Coronary artery (tissue), 2 donors: ENCODE measurements around the gene PTPRQ.

Experiments
- DNase-seq: peaks from one replicate; pipeline ENCODE4 v3.0.0-alpha.2; 2017; ENCODE audit warnings: low spot score
- H3K27ac ChIP-seq, 2 donors: fragments of 200-600 bp; sonication (generic); one replicate each; pipeline ENCODE4 v1.5.1; 2016 to 2019
- H3K4me3 ChIP-seq: fragments of 200-600 bp; sonication (generic); 2 replicates; pipeline ENCODE4 v1.5.1; 2016; ENCODE audit warnings: mild to moderate bottlenecking, moderate library complexity
- CTCF ChIP-seq: fragments of 200-600 bp; sonication (generic); IDR thresholded peaks from one replicate; pipeline ENCODE4 v1.5.1; 2019; ENCODE audit warnings: antibody characterized with exemption

The PTPRQ gene

GRCh38 chr12:80512781-80513180, 68.7 kb downstream of the PTPRQ start:
- H3K4me3 ChIP-seq = peak overlapping the region; percentile 45
- no peak for DNase-seq
- TF ChIP-seq CTCF = no peak
- no peak overlapping the region for H3K27ac ChIP-seq

DNA sequence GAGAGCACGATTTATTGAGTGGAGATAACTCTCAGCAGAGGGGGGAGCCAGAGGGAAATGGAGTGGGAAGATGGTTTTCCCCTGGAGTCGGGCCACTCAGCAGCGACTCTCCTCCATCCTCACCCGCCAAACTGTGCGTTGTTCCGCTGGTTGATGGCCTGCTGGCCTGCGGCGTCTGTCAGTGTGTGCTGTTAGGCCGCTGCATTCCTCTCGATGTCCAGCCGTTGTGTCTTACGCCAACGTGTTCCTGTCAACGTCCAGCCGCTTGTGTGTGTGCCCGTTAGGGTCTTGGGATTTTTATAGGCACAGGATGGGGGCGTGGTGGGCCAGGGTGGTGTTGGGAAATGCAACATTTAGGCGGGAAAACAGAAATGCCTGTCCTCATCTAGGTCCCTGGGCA, 69.2 kb downstream of the PTPRQ start:
- H3K4me3 ChIP-seq = peak overlapping the region; percentile 45
- no peak for TF ChIP-seq CTCF

GRCh38 chr12:80517655-80518054, 73.6 kb downstream of the PTPRQ start:
- TF ChIP-seq CTCF = no peak
- Histone ChIP-seq H3K4me3 (no peak overlapping the region), H3K27ac (no peak overlapping the region)
- DNase-seq = no peak

More for the DNA sequence above, 69.2 kb downstream of the PTPRQ start:
- no peak overlapping the region for H3K27ac ChIP-seq
- no peak for DNase-seq

- H3K27ac ChIP-seq = no peak overlapping the region
- no peak overlapping the region for H3K4me3 ChIP-seq
- no peak for TF ChIP-seq CTCF
- DNase-seq = no peak
Observed at GRCh38 chr12:80531646-80532045, 87.6 kb downstream of the PTPRQ start.

DNA sequence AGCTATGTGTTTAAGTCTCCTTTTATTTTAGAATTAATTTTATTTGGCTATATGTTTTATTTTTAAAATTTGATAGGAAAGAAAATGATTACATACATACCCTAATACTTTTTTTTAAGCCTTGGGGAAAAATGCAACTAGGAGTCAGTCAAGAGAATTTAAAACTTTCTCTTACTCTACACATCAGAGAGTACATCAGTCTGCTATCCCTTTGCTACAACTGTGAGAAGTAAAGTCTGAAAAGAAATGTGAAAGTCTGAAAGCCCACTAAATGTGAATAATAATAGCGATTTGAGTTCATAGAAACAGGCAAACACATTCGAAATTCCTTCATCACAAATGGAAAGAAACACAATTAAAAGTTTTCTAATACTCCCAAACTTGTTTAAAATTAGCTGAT, 95.0 kb downstream of the PTPRQ start:
- no peak overlapping the region for H3K27ac ChIP-seq
- no peak for TF ChIP-seq CTCF
- no peak for DNase-seq
- no peak overlapping the region for H3K4me3 ChIP-seq

- no peak for TF ChIP-seq CTCF
Observed at GRCh38 chr12:80549298-80549697, 105.3 kb downstream of the PTPRQ start.

GRCh38 chr12:80551897-80552296, 107.9 kb downstream of the PTPRQ start:
- Histone ChIP-seq H3K4me3 (no peak overlapping the region), H3K27ac (no peak overlapping the region)
- no peak for TF ChIP-seq CTCF
- no peak for DNase-seq

More at GRCh38 chr12:80549298-80549697, 105.3 kb downstream of the PTPRQ start:
- DNase-seq = no peak
- no peak overlapping the region for H3K4me3 ChIP-seq
- H3K27ac ChIP-seq = no peak overlapping the region
